H9 (cell line): ENCODE measurements around the gene FHIT. TPM values are rescaled to one million over a fixed set of nuclear protein-coding genes. Genes with fewer than 3 reads are reported as not detected.

ENCODE experiments used
- DNase-seq: peaks from one replicate; pipeline ENCODE4 v3.0.0-alpha.2; 2017
- H2AFZ ChIP-seq: one replicate; pipeline ENCODE4 v1.6.1; 2013; ENCODE audit warnings: mild to moderate bottlenecking, low read length, control low read depth, moderate library complexity
- H2AK5ac ChIP-seq: 2 replicates; pipeline ENCODE4 v1.6.1; 2013; ENCODE audit warnings: low read length, control low read depth, mixed read lengths; ENCODE audit not compliant: insufficient read length
- H2BK120ac ChIP-seq: one replicate; pipeline ENCODE4 v1.6.1; 2013; ENCODE audit warnings: low read depth, mild to moderate bottlenecking, low read length, control low read depth, inconsistent platforms; ENCODE audit not compliant: poor library complexity, severe bottlenecking
- H2BK12ac ChIP-seq: 2 replicates; pipeline ENCODE4 v1.6.1; 2013; ENCODE audit warnings: low read length, control low read depth, mixed read lengths, low read depth; ENCODE audit not compliant: insufficient read length
- H2BK15ac ChIP-seq: 2 replicates; pipeline ENCODE4 v1.6.1; 2013; ENCODE audit warnings: low read depth, low read length, control low read depth
- H2BK20ac ChIP-seq: one replicate; pipeline ENCODE4 v1.6.1; 2013; ENCODE audit warnings: low read depth, mild to moderate bottlenecking, low read length, control low read depth, inconsistent platforms; ENCODE audit not compliant: poor library complexity, severe bottlenecking
- H2BK5ac ChIP-seq: 2 replicates; pipeline ENCODE4 v1.6.1; 2013; ENCODE audit warnings: low read length, control low read depth, mixed read lengths; ENCODE audit not compliant: insufficient read length
- H3K14ac ChIP-seq: 2 replicates; pipeline ENCODE4 v1.6.1; 2013; ENCODE audit warnings: low read length, control low read depth; ENCODE audit not compliant: insufficient read depth
- H3K18ac ChIP-seq: 2 replicates; pipeline ENCODE4 v1.6.1; 2013; ENCODE audit warnings: low read depth, mild to moderate bottlenecking, mixed read lengths, low read length, control low read depth; ENCODE audit not compliant: insufficient read length
- H3K23ac ChIP-seq: 2 replicates; pipeline ENCODE4 v1.6.1; 2013; ENCODE audit warnings: low read length, control low read depth, mixed read lengths, low read depth; ENCODE audit not compliant: insufficient read length
- H3K23me2 ChIP-seq: 2 replicates; pipeline ENCODE4 v1.6.1; 2013; ENCODE audit warnings: low read depth, mild to moderate bottlenecking, mixed read lengths, low read length, control low read depth; ENCODE audit not compliant: insufficient read length, poor library complexity, severe bottlenecking
- H3K27ac ChIP-seq: 2 replicates; pipeline ENCODE4 v1.5.1; 2013; ENCODE audit warnings: low read length, control low read depth, mixed read lengths, low read depth; ENCODE audit not compliant: insufficient read length
- H3K27me3 ChIP-seq: 2 replicates; pipeline ENCODE4 v1.6.1; 2013; ENCODE audit warnings: low read length, control low read depth, inconsistent platforms; ENCODE audit not compliant: insufficient read depth
- H3K4ac ChIP-seq: 2 replicates; pipeline ENCODE4 v1.6.1; 2013; ENCODE audit warnings: low read depth, mild to moderate bottlenecking, control low read depth, inconsistent platforms, low read length, moderate library complexity
- H3K4me1 ChIP-seq: 2 replicates; pipeline ENCODE4 v1.6.1; 2013; ENCODE audit warnings: low read length, control low read depth, inconsistent platforms; ENCODE audit not compliant: insufficient read depth
- H3K4me2 ChIP-seq: 2 replicates; pipeline ENCODE4 v1.6.1; 2013; ENCODE audit warnings: low read length, control low read depth, mixed read lengths; ENCODE audit not compliant: insufficient read length, insufficient read depth
- H3K56ac ChIP-seq: 2 replicates; pipeline ENCODE4 v1.6.1; 2013; ENCODE audit warnings: low read depth, mild to moderate bottlenecking, mixed read lengths, low read length, control low read depth; ENCODE audit not compliant: insufficient read length
- H3K79me1 ChIP-seq: 2 replicates; pipeline ENCODE4 v1.6.1; 2013; ENCODE audit warnings: low read depth, mild to moderate bottlenecking, moderate library complexity, low read length, control low read depth, inconsistent platforms; ENCODE audit not compliant: insufficient read depth, poor library complexity, severe bottlenecking
- H3K79me2 ChIP-seq: 2 replicates; pipeline ENCODE4 v1.6.1; 2013; ENCODE audit warnings: low read length, control low read depth, inconsistent platforms; ENCODE audit not compliant: insufficient read depth
- H3K9ac ChIP-seq: 2 replicates; pipeline ENCODE4 v1.6.1; 2013; ENCODE audit warnings: low read length, control low read depth, mixed read lengths; ENCODE audit not compliant: insufficient read length; ENCODE audit errors: extremely low read depth
- H3K9me3 ChIP-seq: one replicate; pipeline ENCODE4 v1.6.1; 2013; ENCODE audit warnings: low read depth, low read length, inconsistent platforms; ENCODE audit not compliant: control insufficient read depth
- H3T11ph ChIP-seq: one replicate; pipeline ENCODE4 v1.6.1; 2013; ENCODE audit warnings: mild to moderate bottlenecking, low read length, control low read depth, inconsistent platforms
- H4K20me1 ChIP-seq: one replicate; pipeline ENCODE4 v1.6.1; 2013; ENCODE audit not compliant: control insufficient read depth, insufficient read length, insufficient read depth
- H4K5ac ChIP-seq: 2 replicates; pipeline ENCODE4 v1.6.1; 2013; ENCODE audit warnings: low read depth, mild to moderate bottlenecking, mixed read lengths, low read length, control low read depth; ENCODE audit not compliant: insufficient read length
- H4K8ac ChIP-seq: replicated peaks from 2 replicates; pipeline ENCODE4 v1.6.1; 2013; ENCODE audit warnings: low read length, control low read depth, mixed read lengths, low read depth; ENCODE audit not compliant: insufficient read length
- H4K91ac ChIP-seq: 2 replicates; pipeline ENCODE4 v1.6.1; 2013; ENCODE audit warnings: low read depth, mild to moderate bottlenecking, moderate library complexity, mixed read lengths, low read length, control low read depth; ENCODE audit not compliant: insufficient read length
- H3K27ac Mint-ChIP-seq, 3 experiments: 2 replicates in 2 of 3; 3 replicates in 1 of 3; pipeline ENCODE4 v1.8.0; 2020 to 2021; ENCODE audit warnings: mixed read lengths in 3 of 3, mild to moderate bottlenecking in 1 of 3, moderate library complexity in 1 of 3
- H3K27me3 Mint-ChIP-seq: 2 replicates; pipeline ENCODE4 v1.8.0; 2021; ENCODE audit warnings: low read depth, mild to moderate bottlenecking, moderate library complexity, mixed read lengths
- H3K36me3 Mint-ChIP-seq, 3 experiments: 2 replicates in 2 of 3; 3 replicates in 1 of 3; pipeline ENCODE4 v1.8.0; 2020 to 2021; ENCODE audit warnings: low read depth in 3 of 3, mixed read lengths in 3 of 3; ENCODE audit not compliant: insufficient read depth in 1 of 3
- H3K4me1 Mint-ChIP-seq, 2 experiments: 2 replicates each; pipeline ENCODE4 v1.8.0; 2020; ENCODE audit warnings: mixed read lengths in 2 of 2
- H3K4me3 Mint-ChIP-seq, 2 experiments: 2 replicates in 1 of 2; 3 replicates in 1 of 2; pipeline ENCODE4 v1.8.0; 2020 to 2021; ENCODE audit warnings: mild to moderate bottlenecking in 2 of 2, mixed read lengths in 2 of 2, moderate library complexity in 1 of 2
- H3K9me3 Mint-ChIP-seq, 2 experiments: 2 replicates in 1 of 2; 3 replicates in 1 of 2; pipeline ENCODE4 v1.8.0; 2020; ENCODE audit warnings: mild to moderate bottlenecking in 2 of 2, mixed read lengths in 2 of 2, moderate library complexity in 1 of 2
- WGBS: extraction: QIAGEN DNeasy Blood & Tissue Kit; methylation state at CpG from one replicate; pipeline ENCODE4 v1.1.7; 2013; ENCODE audit warnings: missing lambda C conversion rate, low lambda C conversion rate, mixed read lengths; ENCODE audit not compliant: insufficient read length; ENCODE audit errors: extremely low coverage; 5-methylcytosine and 5-hydroxymethylcytosine counted together
- total RNA-seq: library from RNA; stranded (reverse); gene quantifications from 2 replicates; pipeline ENCODE4 v1.2.1, GENCODE V29; 2021
- TF ChIP-seq, protein P1 (sequence below): fragments of 200-600 bp; sonication (generic); conservative IDR thresholded peaks from 3 replicates; pipeline ENCODE4 v1.8.0; 2021; ENCODE audit warnings: antibody characterized with exemption, mild to moderate bottlenecking

Gene FHIT
- total RNA-seq, 1 experiment from 2014 or later, result 3.0 TPM

DNA sequence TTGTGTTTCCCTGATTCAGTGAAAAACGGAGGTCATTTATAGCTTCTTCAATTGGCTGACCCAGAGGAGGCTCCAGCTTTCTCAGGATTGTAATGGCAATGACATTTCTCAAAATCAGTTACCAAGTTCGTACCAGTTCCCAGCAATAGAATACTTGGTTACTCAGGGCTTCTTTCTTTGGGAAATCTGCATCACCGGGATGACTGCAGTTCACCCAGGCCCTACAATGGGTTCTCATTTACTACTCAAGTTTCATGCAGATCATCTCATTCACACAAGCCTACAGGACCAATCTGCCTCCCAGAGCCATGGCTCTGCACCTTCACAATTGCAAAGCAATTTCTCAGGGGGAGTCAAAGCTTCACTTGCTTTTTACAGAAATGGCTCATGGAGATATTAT, 109.6 kb downstream of the FHIT start:
- Mint-ChIP-seq H3K4me1 (peaks cover 49 to 50% of the 10 kb centered on the region in 2 experiments), H3K27me3 (no peaks in the 10 kb centered on the region), H3K9me3 (peaks cover 6 to 8% of the 10 kb centered on the region in 2 experiments), H3K36me3 (peaks cover 0 to 18% (median 5%) of the 10 kb centered on the region in 3 experiments; a peak in 6 of 7 replicates), H3K4me3 (peak overlapping the region; percentile 7 to 11; a peak in 2 of 5 replicates), H3K27ac (peak overlapping the region; percentile 88 to 97 (median 94))
- Histone ChIP-seq H3K9ac (no peak overlapping the region), H3K4me2 (peak overlapping the region; percentile 66), H2BK15ac (no peak overlapping the region), H2BK20ac (no peak overlapping the region), H2AK5ac (no peak overlapping the region), H3K18ac (no peak overlapping the region), H4K8ac (no peak overlapping the region), H4K20me1 (no peaks in the 10 kb centered on the region), H3K14ac (no peak overlapping the region), H3K23ac (no peak overlapping the region), H3K27me3 (no peaks in the 10 kb centered on the region), H2BK12ac (no peak overlapping the region), H3K56ac (no peak overlapping the region), H2AFZ (no peak overlapping the region), H2BK120ac (no peak overlapping the region), H3K4ac (no peak overlapping the region), H2BK5ac (no peak overlapping the region), H3K4me1 (peaks cover 10% of the 10 kb centered on the region; the same call in 1 of the 2 replicates), H3K79me1 (no peaks in the 10 kb centered on the region), H3T11ph (no peak overlapping the region), H4K91ac (no peak overlapping the region), H3K23me2 (no peaks in the 10 kb centered on the region), H4K5ac (no peak overlapping the region), H3K27ac (peak overlapping the region; percentile 72), H3K9me3 (no peaks in the 10 kb centered on the region), H3K79me2 (no peaks in the 10 kb centered on the region)
- TF ChIP-seq, protein P1, sequence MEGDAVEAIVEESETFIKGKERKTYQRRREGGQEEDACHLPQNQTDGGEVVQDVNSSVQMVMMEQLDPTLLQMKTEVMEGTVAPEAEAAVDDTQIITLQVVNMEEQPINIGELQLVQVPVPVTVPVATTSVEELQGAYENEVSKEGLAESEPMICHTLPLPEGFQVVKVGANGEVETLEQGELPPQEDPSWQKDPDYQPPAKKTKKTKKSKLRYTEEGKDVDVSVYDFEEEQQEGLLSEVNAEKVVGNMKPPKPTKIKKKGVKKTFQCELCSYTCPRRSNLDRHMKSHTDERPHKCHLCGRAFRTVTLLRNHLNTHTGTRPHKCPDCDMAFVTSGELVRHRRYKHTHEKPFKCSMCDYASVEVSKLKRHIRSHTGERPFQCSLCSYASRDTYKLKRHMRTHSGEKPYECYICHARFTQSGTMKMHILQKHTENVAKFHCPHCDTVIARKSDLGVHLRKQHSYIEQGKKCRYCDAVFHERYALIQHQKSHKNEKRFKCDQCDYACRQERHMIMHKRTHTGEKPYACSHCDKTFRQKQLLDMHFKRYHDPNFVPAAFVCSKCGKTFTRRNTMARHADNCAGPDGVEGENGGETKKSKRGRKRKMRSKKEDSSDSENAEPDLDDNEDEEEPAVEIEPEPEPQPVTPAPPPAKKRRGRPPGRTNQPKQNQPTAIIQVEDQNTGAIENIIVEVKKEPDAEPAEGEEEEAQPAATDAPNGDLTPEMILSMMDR, result no peak
- peak; percentile 66 for DNase-seq
- no CpG with 5 or more reads among the region's 3 CpGs for WGBS
